Thyroid gland (tissue), 4 donors: Measurements from ENCODE around the gene FICD.

Experiments
- POLR2A ChIP-seq, 2 donors: fragments of 450-650 bp; IDR thresholded peaks; one replicate each; pipeline ENCODE4 v1.6.1; 2017; ENCODE audit warnings: antibody characterized with exemption in 2 of 2, mild to moderate bottlenecking in 2 of 2, moderate library complexity in 1 of 2
- TF ChIP-seq, protein P1 (sequence below), 6 experiments: fragments of 200-600 bp in 3 of 6; fragments of 450-650 bp in 3 of 6; sonication (generic) in 3 of 6; IDR thresholded peaks; one replicate each; pipeline ENCODE4 v1.5.1; 2016 to 2019; ENCODE audit warnings: antibody characterized with exemption in 6 of 6, mild to moderate bottlenecking in 2 of 6, inconsistent platforms in 1 of 6, moderate library complexity in 1 of 6

DNA sequence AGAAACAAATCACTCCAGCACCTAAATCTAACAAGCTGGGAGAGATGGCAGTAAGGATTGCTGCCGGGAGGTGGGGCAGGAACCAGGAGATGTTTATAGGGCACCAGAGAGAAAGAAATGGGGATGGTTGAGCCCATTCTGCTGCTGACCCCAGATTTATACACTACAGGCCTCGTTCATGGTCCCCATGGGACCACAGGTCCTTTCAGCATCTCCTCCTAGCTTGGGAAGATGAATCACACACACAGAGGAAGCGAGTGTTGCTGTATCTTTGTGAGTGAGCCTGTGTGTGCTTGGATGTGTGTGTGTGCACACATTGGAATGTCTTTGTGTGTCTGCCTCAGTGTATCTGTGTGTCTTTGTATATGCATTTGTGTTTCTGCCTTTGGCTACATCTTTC lies 49.7 kb upstream of the FICD start:
- TF ChIP-seq, protein P1, sequence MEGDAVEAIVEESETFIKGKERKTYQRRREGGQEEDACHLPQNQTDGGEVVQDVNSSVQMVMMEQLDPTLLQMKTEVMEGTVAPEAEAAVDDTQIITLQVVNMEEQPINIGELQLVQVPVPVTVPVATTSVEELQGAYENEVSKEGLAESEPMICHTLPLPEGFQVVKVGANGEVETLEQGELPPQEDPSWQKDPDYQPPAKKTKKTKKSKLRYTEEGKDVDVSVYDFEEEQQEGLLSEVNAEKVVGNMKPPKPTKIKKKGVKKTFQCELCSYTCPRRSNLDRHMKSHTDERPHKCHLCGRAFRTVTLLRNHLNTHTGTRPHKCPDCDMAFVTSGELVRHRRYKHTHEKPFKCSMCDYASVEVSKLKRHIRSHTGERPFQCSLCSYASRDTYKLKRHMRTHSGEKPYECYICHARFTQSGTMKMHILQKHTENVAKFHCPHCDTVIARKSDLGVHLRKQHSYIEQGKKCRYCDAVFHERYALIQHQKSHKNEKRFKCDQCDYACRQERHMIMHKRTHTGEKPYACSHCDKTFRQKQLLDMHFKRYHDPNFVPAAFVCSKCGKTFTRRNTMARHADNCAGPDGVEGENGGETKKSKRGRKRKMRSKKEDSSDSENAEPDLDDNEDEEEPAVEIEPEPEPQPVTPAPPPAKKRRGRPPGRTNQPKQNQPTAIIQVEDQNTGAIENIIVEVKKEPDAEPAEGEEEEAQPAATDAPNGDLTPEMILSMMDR (IDR thresholded peaks at IDR 0.05), result no peak
- no peak for TF ChIP-seq POLR2A (IDR thresholded peaks at IDR 0.05)
